HK-2 (cell line): ENCODE results near the gene PBX2.
"Not testable (repeated sequence)": the region's sequence is repeated elsewhere in the genome, so short reads cannot be mapped to it uniquely, and the experiment has no call there.

ENCODE experiments used
- DNase-seq: peaks from one replicate; pipeline ENCODE4 v3.0.0-alpha.2; 2018; ENCODE audit not compliant: unreplicated experiment

PBX2 gene

GRCh38 chr6:32149932-32150870, 39.8 kb downstream of the PBX2 start:
- no peak for DNase-seq

GRCh38 chr6:32149092-32149755, 40.8 kb downstream of the PBX2 start:
- no peak for DNase-seq

- no peak for DNase-seq
Observed at GRCh38 chr6:32148289-32149091, 41.5 kb downstream of the PBX2 start.

GRCh38 chr6:32147401-32148132, 42.4 kb downstream of the PBX2 start:
- DNase-seq, result no peak

- no peak for DNase-seq
Observed at GRCh38 chr6:32146687-32147086, 43.3 kb downstream of the PBX2 start.

GRCh38 chr6:32146287-32146686, 43.7 kb downstream of the PBX2 start:
- no peak for DNase-seq

- DNase-seq, result not testable (repeated sequence)
Observed at GRCh38 chr6:32144238-32144637, 45.8 kb downstream of the PBX2 start.

GRCh38 chr6:32140420-32141046, 49.5 kb downstream of the PBX2 start:
- no peak for DNase-seq

- no peak for DNase-seq
Observed at GRCh38 chr6:32139590-32139989, 50.4 kb downstream of the PBX2 start.

- no peak for DNase-seq
Observed at GRCh38 chr6:32137454-32137853, 52.5 kb downstream of the PBX2 start.
